HG03520 (cell line): ENCODE results near the gene ROR1.

Source experiments
- ATAC-seq: cut with Tn5 transposase; IDR thresholded peaks from one replicate; pipeline ENCODE4 v1.9.1; 2021; ENCODE audit warnings: mild to moderate bottlenecking, moderate library complexity; ENCODE audit not compliant: unreplicated experiment

ROR1 gene

GRCh38 chr1:64124704-64125440, 351.1 kb downstream of the ROR1 start:
- ATAC-seq = no peak

DNA sequence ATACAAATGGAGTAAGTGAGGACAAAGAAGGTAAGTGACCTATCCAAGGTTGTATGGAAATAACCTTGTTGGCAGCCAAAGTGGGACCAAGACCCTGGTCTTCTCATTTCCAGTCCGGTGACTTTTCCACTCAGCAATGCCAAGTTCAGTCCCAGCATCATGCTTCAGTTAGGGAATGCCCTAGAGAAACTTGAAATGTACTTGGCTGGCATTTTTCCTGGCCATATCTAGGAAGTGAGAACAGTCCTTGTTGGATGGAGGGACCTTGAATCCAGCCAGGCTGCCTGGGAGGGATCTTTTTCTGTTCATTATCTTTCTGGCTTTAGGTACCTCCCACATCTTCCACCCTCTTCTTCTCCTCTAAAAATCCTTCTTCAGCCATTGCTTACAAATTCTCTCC, 352.8 kb downstream of the ROR1 start:
- ATAC-seq = no peak

GRCh38 chr1:64127297-64127696, 353.5 kb downstream of the ROR1 start:
- no peak for ATAC-seq

- no peak for ATAC-seq
Measured at GRCh38 chr1:64129701-64130100, 355.9 kb downstream of the ROR1 start.

- no peak for ATAC-seq
Measured at GRCh38 chr1:64131155-64131554, 357.3 kb downstream of the ROR1 start.

DNA sequence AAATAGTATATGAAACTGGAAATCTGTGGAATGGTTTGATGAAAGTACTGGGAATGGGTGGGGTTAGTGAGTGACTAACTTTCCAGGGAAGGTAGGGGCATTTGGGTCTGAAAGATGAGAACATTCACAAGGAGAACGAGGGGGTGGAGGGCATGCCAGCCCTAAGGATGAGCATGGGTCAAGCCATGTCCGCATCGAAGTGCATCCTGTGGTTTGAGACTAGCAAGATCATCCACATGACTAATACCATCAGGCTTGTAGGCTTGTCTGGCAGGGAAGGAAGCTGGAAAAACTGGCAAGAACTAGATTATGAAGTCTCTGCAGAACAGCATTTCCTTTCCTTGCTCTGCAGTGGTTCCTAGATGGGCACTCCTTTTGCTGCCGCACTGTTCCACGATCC, 359.2 kb downstream of the ROR1 start:
- ATAC-seq = no peak

DNA sequence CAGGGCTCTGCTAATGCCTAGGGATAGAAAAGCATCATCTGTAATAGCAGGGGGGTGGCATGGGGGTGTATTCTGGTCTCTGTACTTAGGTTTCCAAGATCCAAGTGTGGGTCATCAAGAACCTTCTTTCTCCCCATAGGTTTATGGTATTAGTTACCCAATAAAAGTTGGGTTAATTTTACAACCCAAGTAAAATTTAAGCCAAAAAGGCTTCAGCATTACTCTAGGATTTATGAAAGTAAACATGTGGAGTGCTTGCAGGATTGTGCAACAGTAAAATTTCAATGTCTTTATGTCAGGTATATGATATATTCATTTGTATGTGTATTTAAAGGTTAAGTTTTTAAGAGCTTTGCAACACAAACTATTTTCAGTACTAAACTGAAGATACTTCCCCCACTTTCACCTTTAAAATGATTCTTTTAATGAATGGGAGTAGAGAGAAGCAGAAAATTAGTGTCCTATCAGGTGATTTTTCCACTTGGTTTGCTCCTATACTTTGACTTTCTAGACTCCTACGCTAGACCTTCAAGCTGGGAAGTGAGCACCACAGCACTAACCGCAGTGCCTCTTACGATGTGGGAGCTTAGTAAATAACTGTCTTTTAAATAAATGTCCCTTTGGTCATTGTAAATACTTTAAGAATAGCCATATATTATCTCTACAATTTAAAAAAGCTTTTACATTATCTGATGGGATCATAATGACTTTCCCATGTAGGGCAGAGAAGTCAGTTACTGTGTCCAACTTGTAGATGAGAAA, 361.8 kb downstream of the ROR1 start:
- ATAC-seq = no peak

GRCh38 chr1:64136296-64136695, 362.5 kb downstream of the ROR1 start:
- no peak for ATAC-seq

GRCh38 chr1:64136752-64137411, 363.1 kb downstream of the ROR1 start:
- ATAC-seq = peak; percentile 79

DNA sequence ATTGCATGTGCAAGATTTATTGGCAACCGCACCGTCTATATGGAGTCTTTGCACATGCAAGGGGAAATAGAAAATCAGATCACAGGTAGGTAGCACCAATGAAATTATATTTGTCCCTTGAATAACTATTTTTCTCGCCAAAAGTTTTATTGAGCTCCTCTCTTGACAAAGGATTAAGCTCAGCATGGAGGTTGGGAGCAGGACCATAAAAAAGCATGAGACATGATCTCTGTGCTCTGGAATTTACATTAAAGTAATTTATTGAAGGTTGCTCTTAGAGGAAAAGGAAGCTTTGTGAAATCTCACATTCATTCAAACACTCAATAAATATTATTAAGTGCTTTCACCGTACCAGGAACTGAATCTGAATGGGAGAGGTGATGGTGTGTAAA, 363.6 kb downstream of the ROR1 start:
- ATAC-seq = no peak

DNA sequence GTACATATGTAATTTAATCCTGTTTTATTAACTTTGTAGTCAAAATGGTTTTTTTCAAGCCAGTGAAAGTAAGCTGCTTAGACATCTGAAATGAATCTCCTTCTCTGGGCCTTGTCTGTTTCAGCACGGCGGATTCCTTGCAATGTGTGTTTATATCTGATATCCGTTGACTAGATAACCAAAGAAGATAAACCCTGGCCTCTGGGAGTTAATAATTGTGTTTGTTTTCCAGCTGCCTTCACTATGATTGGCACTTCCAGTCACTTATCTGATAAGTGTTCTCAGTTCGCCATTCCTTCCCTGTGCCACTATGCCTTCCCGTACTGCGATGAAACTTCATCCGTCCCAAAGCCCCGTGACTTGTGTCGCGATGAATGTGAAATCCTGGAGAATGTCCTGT, 366.1 kb downstream of the ROR1 start:
- no peak for ATAC-seq

DNA sequence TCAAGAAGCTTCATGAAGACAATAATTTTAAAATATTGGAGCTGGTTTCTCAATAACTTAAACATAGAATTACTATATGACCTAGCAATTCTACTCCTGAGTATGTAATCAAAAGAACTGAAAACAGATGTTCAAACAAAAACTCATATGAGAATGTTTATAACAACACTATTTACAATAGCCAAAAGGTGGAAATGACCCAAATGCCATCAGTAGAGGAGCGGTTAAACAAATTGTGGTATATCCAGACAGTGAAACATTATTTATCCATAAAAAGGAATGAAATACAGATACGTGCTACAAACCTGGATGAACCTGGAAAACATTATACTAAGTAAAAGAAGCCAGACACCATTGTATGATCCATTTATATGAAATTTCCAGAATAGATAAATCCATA, 366.8 kb downstream of the ROR1 start:
- ATAC-seq = no peak

- ATAC-seq = no peak
Measured at GRCh38 chr1:64147045-64147724, 373.4 kb downstream of the ROR1 start.

DNA sequence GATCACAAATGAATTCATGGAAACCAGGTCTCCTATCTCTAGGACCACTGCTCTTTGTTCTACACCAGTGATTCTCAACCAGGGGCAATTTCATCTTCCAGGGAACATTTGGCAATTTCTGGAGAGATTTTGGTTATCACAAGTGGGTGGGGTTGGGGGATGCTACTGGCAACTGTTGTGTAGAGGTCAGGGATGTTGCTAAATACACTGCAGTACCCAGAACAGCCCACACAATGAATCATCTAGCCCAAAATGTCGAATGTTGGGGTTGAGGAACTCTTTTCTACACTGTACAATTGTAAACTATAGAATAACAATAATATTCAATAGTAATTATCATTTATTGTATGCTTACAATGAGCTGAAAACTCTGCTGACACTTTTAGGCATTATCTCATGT, 373.9 kb downstream of the ROR1 start:
- ATAC-seq = no peak

DNA sequence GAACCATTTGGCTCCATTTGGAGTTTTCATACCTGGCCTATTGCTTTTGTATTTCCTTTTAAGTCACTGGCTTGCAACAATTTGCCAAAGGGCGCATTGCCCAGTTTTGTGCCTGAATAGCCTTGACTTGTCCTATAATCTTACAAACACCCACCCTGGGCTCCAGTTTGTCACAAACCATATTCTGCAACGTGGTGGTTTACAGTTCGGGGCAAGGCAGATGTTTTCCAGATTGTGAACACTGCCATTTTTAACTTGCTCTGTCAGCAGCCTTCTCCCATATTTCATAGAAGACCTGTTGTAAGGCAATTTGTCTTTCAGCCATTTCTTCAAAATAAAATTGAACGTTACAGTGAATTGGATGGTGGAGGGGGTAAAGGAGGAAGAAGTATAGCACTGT, 376.4 kb downstream of the ROR1 start:
- ATAC-seq = no peak

GRCh38 chr1:64150729-64151230, 377.0 kb downstream of the ROR1 start:
- no peak for ATAC-seq

GRCh38 chr1:64155278-64155677, 381.5 kb downstream of the ROR1 start:
- no peak for ATAC-seq

DNA sequence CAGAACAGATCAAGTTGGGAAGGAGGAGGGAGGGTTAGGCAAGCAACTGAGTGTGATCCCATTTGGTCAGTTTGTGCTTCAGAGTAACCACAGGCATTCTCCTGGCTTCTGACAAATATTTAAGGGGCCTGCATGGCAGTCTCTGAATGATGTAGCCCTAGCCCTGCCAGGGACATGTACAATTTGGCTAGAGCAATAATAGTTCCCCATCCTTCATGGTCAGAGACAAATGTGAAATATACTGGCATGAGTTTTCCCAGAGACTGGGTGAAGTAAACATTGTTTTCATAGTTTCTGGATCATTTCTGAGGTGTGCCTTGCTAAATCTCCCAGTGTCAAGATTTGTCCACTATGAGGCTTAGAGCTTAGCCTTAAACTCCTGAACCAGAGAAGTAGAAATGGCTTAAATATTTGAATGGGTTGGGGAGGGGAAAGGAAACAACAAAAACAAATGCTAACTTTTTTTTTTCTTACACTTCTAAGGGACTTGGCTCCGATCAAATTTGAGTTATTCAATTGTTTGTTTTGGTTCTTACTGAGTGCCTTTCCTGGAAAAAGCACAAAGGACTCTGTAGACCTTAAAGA, 387.6 kb downstream of the ROR1 start:
- no peak for ATAC-seq

DNA sequence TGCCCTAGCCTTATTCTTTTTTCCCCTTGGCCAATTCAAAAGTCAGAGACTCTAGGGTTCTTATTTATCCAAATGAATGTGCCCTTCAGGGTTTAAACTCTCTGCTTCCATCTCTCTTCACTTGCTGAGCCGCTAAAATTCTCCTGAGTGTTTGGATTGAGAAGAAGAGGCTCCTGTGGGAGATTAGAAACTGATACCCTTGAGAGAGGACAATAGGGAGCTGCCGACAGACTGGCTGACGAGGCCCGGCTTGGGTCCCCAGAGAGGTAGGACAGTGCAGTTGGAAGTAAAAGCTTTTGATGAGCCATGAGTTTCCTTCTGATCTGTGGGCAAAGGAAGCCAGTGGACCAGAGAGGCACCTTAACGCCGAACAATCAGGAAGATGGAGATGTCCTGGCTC, 388.3 kb downstream of the ROR1 start:
- ATAC-seq = no peak

DNA sequence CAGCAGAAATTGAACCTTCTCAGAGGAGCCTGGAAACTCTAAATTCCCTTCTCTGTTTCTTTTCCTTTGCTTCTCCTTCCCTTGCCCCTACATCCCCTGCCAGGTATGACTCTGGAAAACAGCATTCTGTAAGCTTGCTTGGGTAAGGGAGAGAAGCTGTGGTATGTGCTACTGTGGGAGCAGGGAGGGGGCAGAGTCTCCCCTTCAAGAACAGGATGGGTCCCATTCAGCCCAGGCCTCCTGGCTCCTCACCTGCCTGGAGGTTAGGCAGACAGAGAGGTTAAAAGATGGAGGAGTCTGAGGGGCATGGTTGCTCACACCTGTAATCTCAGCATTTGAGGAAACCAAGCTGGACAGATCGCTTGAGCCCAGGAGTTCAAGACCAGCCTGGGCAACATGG, 389.0 kb downstream of the ROR1 start:
- ATAC-seq = no peak

DNA sequence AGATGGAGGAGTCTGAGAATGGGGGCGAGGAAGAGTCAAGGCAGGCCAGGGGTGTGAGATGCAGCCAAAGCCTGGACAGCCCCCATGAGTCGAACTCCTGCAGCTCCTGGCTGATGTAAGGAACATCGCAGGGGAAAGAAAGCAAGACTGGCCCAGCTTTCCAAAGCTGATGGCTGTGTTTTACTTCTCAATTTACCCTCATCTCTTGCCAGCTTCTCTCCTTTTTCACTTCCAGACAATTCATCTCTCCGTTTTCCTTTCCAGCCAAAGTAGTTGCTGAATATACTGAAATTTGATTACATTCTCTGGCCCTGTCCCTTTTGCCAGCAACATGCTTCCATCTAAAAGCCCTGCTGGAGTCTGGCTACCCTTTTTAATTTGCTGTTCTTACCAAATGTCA, 389.6 kb downstream of the ROR1 start:
- ATAC-seq = no peak
